ENCODE measurements around the gene RBKS. TPM values are rescaled to one million over a fixed set of nuclear protein-coding genes. Genes with fewer than 3 reads are reported as not detected.

Gene RBKS
- total RNA-seq, 2 donors from 2014 or later = 5.5 to 8.9 TPM

DNA sequence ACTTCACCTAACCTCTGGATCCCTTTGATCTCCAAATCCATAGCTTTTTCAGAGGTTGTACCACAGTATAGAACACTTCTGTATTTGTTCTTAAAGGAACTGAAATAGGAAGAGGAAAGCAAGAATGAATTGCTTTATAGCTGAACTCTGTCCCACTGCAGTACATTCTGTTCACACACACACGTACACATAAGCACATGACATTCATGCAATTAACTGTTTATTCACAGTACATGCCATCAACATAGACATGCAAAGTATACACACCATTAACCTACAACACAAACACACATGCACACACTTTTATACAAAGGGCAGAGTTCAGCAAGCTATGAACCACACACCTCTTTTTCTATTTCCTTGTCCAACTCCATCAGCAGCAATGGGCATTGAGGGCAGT lies 75.4 kb downstream of the RBKS start:
- no peaks in the 10 kb centered on the region for H3K36me3 ChIP-seq
- TF ChIP-seq, protein P1, sequence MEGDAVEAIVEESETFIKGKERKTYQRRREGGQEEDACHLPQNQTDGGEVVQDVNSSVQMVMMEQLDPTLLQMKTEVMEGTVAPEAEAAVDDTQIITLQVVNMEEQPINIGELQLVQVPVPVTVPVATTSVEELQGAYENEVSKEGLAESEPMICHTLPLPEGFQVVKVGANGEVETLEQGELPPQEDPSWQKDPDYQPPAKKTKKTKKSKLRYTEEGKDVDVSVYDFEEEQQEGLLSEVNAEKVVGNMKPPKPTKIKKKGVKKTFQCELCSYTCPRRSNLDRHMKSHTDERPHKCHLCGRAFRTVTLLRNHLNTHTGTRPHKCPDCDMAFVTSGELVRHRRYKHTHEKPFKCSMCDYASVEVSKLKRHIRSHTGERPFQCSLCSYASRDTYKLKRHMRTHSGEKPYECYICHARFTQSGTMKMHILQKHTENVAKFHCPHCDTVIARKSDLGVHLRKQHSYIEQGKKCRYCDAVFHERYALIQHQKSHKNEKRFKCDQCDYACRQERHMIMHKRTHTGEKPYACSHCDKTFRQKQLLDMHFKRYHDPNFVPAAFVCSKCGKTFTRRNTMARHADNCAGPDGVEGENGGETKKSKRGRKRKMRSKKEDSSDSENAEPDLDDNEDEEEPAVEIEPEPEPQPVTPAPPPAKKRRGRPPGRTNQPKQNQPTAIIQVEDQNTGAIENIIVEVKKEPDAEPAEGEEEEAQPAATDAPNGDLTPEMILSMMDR (IDR thresholded peaks at IDR 0.05) = no peak
- intact Hi-C loops (cut with DNase I) = loop anchor here (10.0 kb wide), 1 partner anchor 60 kb away; no protein-coding TSS in a partner anchor
- H3K4me1 ChIP-seq = no peaks in the 10 kb centered on the region
- H3K9me3 ChIP-seq = no peaks in the 10 kb centered on the region
- DNase-seq = no peak
- H3K27me3 ChIP-seq = no peaks in the 10 kb centered on the region
- no peak overlapping the region for H3K9ac ChIP-seq (ENCODE audit: low read depth in 2 of 2, low read length in 2 of 2)
- H3K27ac ChIP-seq = no peak overlapping the region
- no peak overlapping the region for H3K4me3 ChIP-seq

GRCh38 chr2:27811768-27812167 lies 78.4 kb downstream of the RBKS start:
- H3K9ac ChIP-seq (ENCODE audit: low read depth in 2 of 2, low read length in 2 of 2) = no peak overlapping the region
- H3K27ac ChIP-seq = no peak overlapping the region
- H3K4me3 ChIP-seq = no peak overlapping the region
- TF ChIP-seq, protein P1 (IDR thresholded peaks at IDR 0.05) = no peak
- DNase-seq = no peak
- H3K36me3 ChIP-seq = no peaks in the 10 kb centered on the region
- no peaks in the 10 kb centered on the region for H3K27me3 ChIP-seq
- H3K9me3 ChIP-seq = no peaks in the 10 kb centered on the region
- intact Hi-C loops (cut with DNase I) = loop anchor here (10.0 kb wide), 1 partner anchor 63 kb away; no protein-coding TSS in a partner anchor
- no peaks in the 10 kb centered on the region for H3K4me1 ChIP-seq

DNA sequence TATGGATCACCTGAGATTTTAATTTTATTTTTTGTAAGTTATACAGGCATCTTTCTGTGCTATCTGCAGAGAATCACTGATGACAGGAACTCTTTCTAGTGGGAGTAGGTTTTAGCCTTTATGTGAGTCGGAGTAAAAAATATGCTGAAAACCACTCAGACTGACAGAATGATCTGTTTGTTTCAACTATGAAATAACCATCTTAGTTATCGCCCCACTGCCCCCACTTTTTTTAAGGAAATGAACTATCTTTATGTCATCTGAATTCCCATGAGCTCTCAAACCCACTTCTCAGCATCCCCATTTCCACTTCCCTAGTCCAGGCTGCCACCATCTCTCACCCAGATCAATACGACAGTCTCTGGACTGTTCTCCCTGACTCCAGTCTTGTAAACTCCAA lies 79.7 kb downstream of the RBKS start:
- intact Hi-C loops (cut with DNase I) = loop anchor here (10.0 kb wide), 1 partner anchor 64 kb away; no protein-coding TSS in a partner anchor
- TF ChIP-seq, protein P1 (IDR thresholded peaks at IDR 0.05) = no peak
- Histone ChIP-seq H3K36me3 (no peaks in the 10 kb centered on the region), H3K9me3 (no peaks in the 10 kb centered on the region), H3K27ac (no peak overlapping the region), H3K27me3 (no peaks in the 10 kb centered on the region), H3K4me3 (no peak overlapping the region), H3K4me1 (no peaks in the 10 kb centered on the region), H3K9ac (ENCODE audit: low read depth in 2 of 2, low read length in 2 of 2) (no peak overlapping the region)
- no peak for DNase-seq

DNA sequence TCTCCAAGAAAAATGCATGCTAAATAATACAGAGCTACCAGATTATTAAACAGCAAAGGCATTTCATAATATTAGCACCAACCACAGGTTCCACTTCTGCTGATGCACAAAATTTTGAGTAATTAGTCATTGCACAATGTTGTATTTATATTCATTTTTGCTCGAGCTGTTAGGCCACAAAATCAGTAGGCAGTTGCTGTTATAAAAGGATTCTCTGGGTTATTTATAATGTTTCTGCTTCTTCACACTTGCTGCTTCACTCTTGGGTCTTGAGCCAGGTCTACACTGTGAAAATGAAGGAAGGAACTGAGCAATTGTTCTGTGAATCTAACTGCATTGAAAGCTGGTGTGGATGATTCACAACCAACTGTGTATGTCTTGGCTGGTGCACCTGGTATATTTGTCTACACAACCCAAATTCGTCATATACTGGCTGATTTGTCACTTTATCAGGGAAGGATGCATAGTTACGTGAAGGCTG lies 80.4 kb downstream of the RBKS start:
- no peak overlapping the region for H3K4me3 ChIP-seq

GRCh38 chr2:27808984-27809383 lies 81.2 kb downstream of the RBKS start:
- no peak for DNase-seq
- Histone ChIP-seq H3K27ac (no peak overlapping the region), H3K9ac (ENCODE audit: low read depth in 2 of 2, low read length in 2 of 2) (no peak overlapping the region), H3K9me3 (no peaks in the 10 kb centered on the region), H3K36me3 (no peaks in the 10 kb centered on the region), H3K4me3 (no peak overlapping the region), H3K4me1 (no peaks in the 10 kb centered on the region), H3K27me3 (no peaks in the 10 kb centered on the region)
- TF ChIP-seq, protein P1 (IDR thresholded peaks at IDR 0.05) = no peak
- intact Hi-C loops (cut with DNase I) = no loop called here

More for the DNA sequence above, 80.4 kb downstream of the RBKS start:
- Histone ChIP-seq H3K4me1 (no peaks in the 10 kb centered on the region), H3K27me3 (no peaks in the 10 kb centered on the region), H3K9ac (ENCODE audit: low read depth in 2 of 2, low read length in 2 of 2) (no peak overlapping the region), H3K36me3 (no peaks in the 10 kb centered on the region), H3K9me3 (no peaks in the 10 kb centered on the region), H3K27ac (no peak overlapping the region)
- no peak for DNase-seq
- intact Hi-C loops (cut with DNase I) = loop anchor here (10.0 kb wide), 1 partner anchor 65 kb away; no protein-coding TSS in a partner anchor
- TF ChIP-seq, protein P1 (IDR thresholded peaks at IDR 0.05) = no peak

All from colonic mucosa (tissue), 4 donors.